ENCODE measurements around the gene CCNE1. TPM values are rescaled to one million over a fixed set of nuclear protein-coding genes. Genes with fewer than 3 reads are reported as not detected.

CCNE1 gene
- total and polyA plus RNA-seq, 9 of the 15 experiments (the other 6 are each of a cell fraction or from before 2014, with no cell fraction given): 6.2 to 41.0 (median 31.6) TPM

GRCh38 chr19:29844891-29845573 is 33.2 kb downstream of the CCNE1 start (continued):
- peak; percentile 55 for TF ChIP-seq TAF1 (IDR thresholded peaks at IDR 0.05; ENCODE audit: control insufficient read depth, extremely low read depth, insufficient read depth, low read length, severe bottlenecking)
- TF ChIP-seq JUN (IDR thresholded peaks at IDR 0.05; ENCODE audit: borderline replicate concordance, low read depth, low read length): no peak
- no peak for TF ChIP-seq JUN (CRISPR knock-in tag; IDR thresholded peaks at IDR 0.05; ENCODE audit: borderline replicate concordance)
- TF ChIP-seq ZNF280B (CRISPR knock-in tag; IDR thresholded peaks at IDR 0.05): no peak
- peak; percentile 72 to 77 for TF ChIP-seq NRF1 (conservative IDR thresholded peaks at IDR 0.05 in 1 of 2, IDR thresholded peaks at IDR 0.05 in 1 of 2)
- TF ChIP-seq CTBP1 (IDR thresholded peaks at IDR 0.05; ENCODE audit: borderline replicate concordance): peak; percentile 44; the same call in 1 of the 2 replicates
- TF ChIP-seq POLR2A (conservative IDR thresholded peaks at IDR 0.05): peak; percentile 58; the same call in 1 of the 2 replicates
- TF ChIP-seq ZFX (CRISPR knock-in tag; IDR thresholded peaks at IDR 0.05): 0 out of 2 replicates have a peak, but pooled peaks have one; percentile 19
- TF ChIP-seq CREB1 (IDR thresholded peaks at IDR 0.05): 0 out of 2 replicates have a peak, but pooled peaks have one; percentile 2
- TF ChIP-seq CREB1 (CRISPR knock-in tag; IDR thresholded peaks at IDR 0.05): no peak; the same call in 1 of the 2 replicates
- TF ChIP-seq MNT (conservative IDR thresholded peaks at IDR 0.05): peak; percentile 71 to 79; a peak in 3 of 4 replicates
- peak; percentile 30; the same call in 1 of the 2 replicates for TF ChIP-seq PKNOX1 (IDR thresholded peaks at IDR 0.05)
- peak; percentile 56 for TF ChIP-seq HNRNPLL (IDR thresholded peaks at IDR 0.05; ENCODE audit: low read depth, low read length, poor library complexity, severe bottlenecking)
- TF ChIP-seq ZBTB11 (CRISPR knock-in tag; IDR thresholded peaks at IDR 0.05): no peak
- 0 out of 2 replicates have a peak, but pooled peaks have one; percentile 7 for TF ChIP-seq FOXP1 (CRISPR knock-in tag; IDR thresholded peaks at IDR 0.05)
- TF ChIP-seq TFE3 (CRISPR knock-in tag; IDR thresholded peaks at IDR 0.05): no peak
- no peak for TF ChIP-seq ZNF134 (CRISPR knock-in tag; conservative IDR thresholded peaks at IDR 0.05)
